GM19467 (cell line): ENCODE results near the gene TNNC1.

Experiments used
- ATAC-seq: cut with Tn5 transposase; IDR thresholded peaks from one replicate; pipeline ENCODE4 v1.9.1; 2021; ENCODE audit warnings: mild to moderate bottlenecking, moderate library complexity; ENCODE audit not compliant: unreplicated experiment

The TNNC1 gene

DNA sequence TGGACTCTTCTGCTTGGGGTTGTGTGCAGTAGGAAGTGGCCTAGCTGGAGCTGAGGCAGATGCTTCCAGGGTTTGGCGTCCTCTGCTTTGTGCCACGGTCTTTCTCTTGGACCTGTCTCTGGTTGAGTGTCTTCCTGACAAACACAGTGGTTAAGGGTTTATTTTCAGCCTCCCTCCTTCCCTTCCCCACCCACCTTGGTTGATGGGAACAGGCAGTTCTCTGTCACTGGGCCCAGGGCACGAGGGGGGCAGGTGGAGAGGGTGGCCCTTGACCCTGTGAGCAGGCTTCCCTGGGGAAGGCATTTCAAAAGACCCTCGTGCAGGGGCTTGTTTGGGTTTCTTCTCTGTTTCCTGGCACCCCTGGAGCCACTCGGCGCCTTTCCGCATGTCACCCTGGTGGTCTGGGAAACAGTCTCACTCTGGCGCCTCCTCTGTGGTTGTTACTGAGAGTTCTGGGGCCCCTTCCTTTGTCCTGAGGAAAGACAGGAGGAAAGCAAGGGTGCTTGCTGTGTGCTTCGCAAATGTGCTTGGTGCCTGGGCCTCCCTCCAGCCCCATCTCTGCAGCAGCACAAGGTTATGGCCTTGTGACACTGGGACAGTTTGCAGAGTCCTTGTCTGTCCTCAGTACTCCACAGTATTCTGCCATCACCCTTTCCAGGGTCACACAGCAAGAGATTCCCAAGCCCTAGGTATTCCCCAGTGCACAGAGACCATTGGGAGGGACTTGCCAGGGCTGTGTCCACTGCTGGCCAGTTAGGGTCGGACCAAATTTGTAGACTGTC lies 31.0 kb upstream of the TNNC1 start:
- no peak for ATAC-seq

DNA sequence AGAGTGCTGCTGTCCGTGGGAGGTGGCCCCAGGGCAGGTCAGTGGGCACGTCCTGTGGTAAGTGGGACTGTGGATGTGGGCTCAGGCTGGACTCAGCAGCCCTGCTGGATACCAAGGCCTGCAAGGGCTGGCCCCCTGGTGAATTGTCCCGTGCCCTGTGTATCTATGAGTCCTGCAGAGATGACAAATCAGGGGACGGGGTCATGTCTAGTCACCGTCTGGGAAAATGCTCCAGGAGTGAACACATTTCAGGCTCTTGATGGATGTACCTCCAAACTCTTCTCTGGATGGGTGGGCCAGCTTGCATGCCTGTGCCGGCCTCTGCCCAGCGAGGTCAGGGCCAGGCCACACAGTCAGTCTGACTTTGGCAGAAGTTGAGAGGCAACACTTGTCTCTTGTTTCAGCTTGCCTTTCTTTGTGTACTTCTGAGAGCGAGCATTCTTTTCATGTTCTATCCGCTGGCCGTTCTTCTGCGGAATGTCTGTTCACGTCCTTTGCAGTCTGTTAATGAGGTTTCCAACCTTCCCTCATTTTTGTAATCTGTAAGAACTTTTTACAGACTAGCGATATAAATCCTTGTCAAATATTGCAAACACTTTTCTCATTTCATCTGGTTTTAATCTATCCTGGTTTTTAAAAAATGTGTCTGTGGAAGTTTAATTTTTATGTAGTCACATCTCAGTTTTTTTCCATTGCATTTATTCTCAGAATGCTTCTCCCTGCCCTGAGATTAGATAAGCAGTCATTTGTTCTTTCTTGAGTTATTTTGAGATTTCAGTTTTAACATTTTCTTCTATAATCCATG lies 29.9 kb upstream of the TNNC1 start:
- no peak for ATAC-seq

DNA sequence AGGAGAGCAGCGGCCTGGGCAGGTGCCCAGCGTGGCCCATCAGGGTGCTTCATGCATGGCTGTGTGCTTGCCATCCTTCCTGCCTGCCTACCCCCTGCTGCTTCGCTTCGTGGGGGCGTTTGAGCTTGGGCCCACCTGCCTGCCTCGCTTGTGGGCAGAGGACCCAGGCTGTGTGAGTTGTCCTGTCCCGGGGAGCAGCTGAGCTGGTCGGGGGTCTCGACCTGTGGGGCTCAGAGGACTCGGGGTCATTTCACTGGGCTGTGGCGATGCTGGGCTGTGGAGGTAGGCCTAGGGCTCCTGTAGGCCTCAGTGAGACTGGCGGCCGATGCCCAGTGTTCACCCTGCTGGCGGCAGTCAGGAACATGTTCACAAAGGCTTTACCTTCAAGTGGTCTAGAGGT lies 29.2 kb upstream of the TNNC1 start:
- no peak for ATAC-seq

DNA sequence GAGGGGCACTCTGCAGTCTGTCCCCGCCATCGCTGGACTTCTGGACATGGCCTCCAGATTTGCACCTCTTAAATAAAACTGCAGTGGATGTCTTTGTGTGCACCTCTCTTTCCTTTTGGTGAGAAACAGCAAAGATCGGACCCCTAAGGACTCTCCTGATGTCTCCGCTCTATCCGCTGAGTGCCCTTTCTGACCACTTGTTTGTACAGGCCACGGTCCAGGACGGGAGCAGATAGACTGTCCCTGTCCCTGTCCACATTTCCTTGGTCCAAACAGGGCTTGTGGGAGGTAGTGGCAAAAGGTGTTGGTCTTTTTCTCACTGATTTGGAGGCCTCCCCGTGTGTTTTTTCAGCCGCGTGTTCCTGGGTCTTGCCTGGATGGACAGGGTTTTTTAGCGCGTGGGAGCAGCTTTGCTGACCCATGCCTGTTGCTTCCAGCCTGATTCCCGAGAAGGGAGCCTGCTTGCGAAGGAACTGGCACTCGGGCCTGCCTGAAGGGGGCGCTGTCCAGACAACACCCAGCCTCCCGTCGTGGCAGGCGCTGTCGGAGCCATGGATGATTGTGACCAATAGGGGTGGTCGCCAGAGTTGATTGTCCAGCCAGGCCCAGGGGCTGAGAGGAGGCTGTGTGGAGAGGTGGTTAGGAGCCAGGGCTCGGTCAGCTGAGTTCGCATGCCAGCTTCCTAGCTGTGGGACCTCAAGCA lies 28.1 kb upstream of the TNNC1 start:
- no peak for ATAC-seq

GRCh38 chr3:52480768-52481715 lies 27.2 kb upstream of the TNNC1 start:
- no peak for ATAC-seq

GRCh38 chr3:52479877-52480575 lies 26.2 kb upstream of the TNNC1 start:
- ATAC-seq, result no peak

- no peak for ATAC-seq
Observed at GRCh38 chr3:52479037-52479876, 25.4 kb upstream of the TNNC1 start.

GRCh38 chr3:52477796-52478095 lies 23.9 kb upstream of the TNNC1 start:
- no peak for ATAC-seq

GRCh38 chr3:52477076-52477795 lies 23.4 kb upstream of the TNNC1 start:
- no peak for ATAC-seq

GRCh38 chr3:52473026-52473425 lies 19.2 kb upstream of the TNNC1 start:
- no peak for ATAC-seq

- ATAC-seq, result no peak
Observed at GRCh38 chr3:52472239-52473000, 18.6 kb upstream of the TNNC1 start.

- ATAC-seq, result no peak
Observed at GRCh38 chr3:52471371-52472238, 17.8 kb upstream of the TNNC1 start.

DNA sequence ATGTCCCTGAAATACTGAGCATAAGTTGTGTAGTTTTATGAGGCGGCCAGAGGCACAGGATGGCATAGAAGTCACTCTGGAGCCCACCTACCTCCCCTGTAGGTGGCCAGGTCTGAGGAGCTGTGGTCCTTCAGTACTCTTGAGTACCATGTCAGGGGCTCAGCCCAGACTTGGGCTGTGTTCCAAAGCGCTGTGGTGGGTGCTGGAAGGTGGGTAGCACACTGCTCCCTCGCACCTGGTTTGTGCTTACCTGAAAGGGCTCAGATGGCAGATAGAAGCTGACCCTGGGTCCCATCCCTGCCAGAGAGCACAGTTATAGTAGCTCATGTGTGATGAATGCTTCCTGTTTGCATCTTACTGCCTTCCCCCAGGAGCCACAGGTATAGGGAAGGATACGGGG lies 17.1 kb upstream of the TNNC1 start:
- ATAC-seq, result no peak

- no peak for ATAC-seq
Observed at GRCh38 chr3:52469001-52469400, 15.2 kb upstream of the TNNC1 start.

DNA sequence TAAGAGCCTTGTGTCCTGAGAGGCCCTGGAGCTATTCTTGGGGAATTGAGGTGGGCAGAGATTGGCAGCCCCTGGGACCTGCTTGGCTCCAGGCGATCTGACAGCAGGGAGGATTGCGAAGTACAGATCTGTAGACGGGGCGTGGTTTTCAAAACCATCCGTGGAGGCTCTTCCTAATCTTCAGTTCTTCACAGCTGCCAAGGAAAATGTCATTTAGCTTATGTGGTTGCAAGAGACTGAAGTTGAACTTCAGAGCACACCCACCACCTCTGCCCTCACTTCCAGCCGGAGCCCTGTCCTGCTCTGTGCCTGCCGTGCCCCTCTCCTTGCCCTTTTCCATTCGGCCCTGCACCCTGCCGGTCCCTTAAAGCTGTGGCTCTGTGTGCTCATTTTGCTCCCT lies 14.5 kb upstream of the TNNC1 start:
- ATAC-seq, result no peak

DNA sequence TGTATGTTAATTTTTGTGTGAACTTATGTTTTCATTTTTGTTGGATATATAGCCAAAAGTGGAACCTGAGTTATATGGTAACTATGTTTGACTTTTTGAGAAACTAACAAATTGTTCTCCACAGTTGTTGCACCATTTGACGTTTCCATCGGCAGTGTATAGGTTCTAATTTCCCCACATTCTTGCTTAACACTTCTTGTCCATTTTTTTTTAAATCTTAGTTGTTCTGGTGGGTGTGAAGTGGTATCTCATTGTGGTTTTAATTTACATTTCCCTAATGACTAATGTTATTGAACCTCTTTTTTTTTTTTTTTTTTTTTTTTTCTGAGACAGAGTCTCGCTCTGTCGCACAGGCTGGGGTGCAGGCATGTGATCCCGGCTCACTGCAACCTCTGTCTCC lies 9.6 kb upstream of the TNNC1 start:
- ATAC-seq, result no peak

- ATAC-seq, result no peak
Observed at GRCh38 chr3:52461874-52462273, 8.0 kb upstream of the TNNC1 start.
